PFSK-1 (cell line): ENCODE data around the gene TNFSF11.

Source experiments
- POLR2AphosphoS5 ChIP-seq: IDR thresholded peaks from 2 replicates; pipeline ENCODE4 v1.6.1; 2012; ENCODE audit warnings: low read depth, mild to moderate bottlenecking, control low read depth, low read length, moderate library complexity
- SIN3A ChIP-seq: IDR thresholded peaks from 2 replicates; pipeline ENCODE4 v1.6.1; 2012; ENCODE audit warnings: mild to moderate bottlenecking, low read length, moderate library complexity, borderline replicate concordance; ENCODE audit not compliant: insufficient read depth

- TF ChIP-seq POLR2AphosphoS5: no peak
- TF ChIP-seq SIN3A: no peak
Observed at GRCh38 chr13:42633495-42633894, 59.5 kb downstream of the TNFSF11 start.
